K562 (cell line): ENCODE measurements around the gene WASF3. TPM values are rescaled to one million over a fixed set of nuclear protein-coding genes. Genes with fewer than 3 reads are reported as not detected.

Source experiments
- ATAC-seq: fragments of 200-7000 bp; cut with Tn5 transposase; 3 replicates; pipeline ENCODE4 v1.9.1; 2020; ENCODE audit warnings: moderate library complexity
- BruUV-seq: library from RNA; stranded (reverse); fragments of 400-500 nt; replicated peaks from 2 replicates; lab custom pipeline; 2021; lab: Mats Ljungman, UMichigan
- CTCF ChIA-PET: fragments of 300-600 bp; formaldehyde crosslinking; extraction: SDS; loops from one replicate; lab custom pipeline; 2021; ENCODE audit warnings: low intra/inter-chr PET ratio; lab: Yijun Ruan, JAX
- POLR2A ChIA-PET: fragments of 300-600, 350-650 bp; sonication (Branson Sonifier 250); formaldehyde crosslinking; extraction: SDS; loops from one replicate; lab custom pipeline; 2021; ENCODE audit warnings: antibody characterized with exemption, inconsistent platforms; lab: Yijun Ruan, JAX
- DNase-seq, 4 experiments: peaks; one replicate each; pipeline versions ENCODE4 v3.0.0 to v3.0.0-alpha.2; 2011 to 2018; ENCODE audit warnings: low spot score in 3 of 4, mixed read lengths in 3 of 4; ENCODE audit errors: extremely low read depth in 1 of 4
- FAIRE-seq: peaks from 2 replicates; lab custom pipeline; 2011; peaks lifted over from hg19 to GRCh38; lab: Jason Lieb, UNC
- H2AFZ ChIP-seq: 2 replicates; pipeline ENCODE4 v1.6.0; 2011; ENCODE audit warnings: low read depth, low read length, control low read depth, inconsistent platforms
- H3K27ac ChIP-seq: fragments of 200-600 bp; 3 replicates; pipeline ENCODE4 v1.8.0; 2011; ENCODE audit warnings: low read depth, mild to moderate bottlenecking, control low read depth, inconsistent platforms, low read length, moderate library complexity, mixed read lengths; ENCODE audit errors: extremely low read depth
- H3K27me3 ChIP-seq, 2 experiments: fragments of 300-600 bp in 1 of 2; 2 replicates in 1 of 2; 3 replicates in 1 of 2; pipeline versions ENCODE4 v1.6.0 to v1.8.0; 2011; ENCODE audit warnings: inconsistent platforms in 2 of 2, low read length in 2 of 2, mild to moderate bottlenecking in 1 of 2, mixed read lengths in 1 of 2, moderate library complexity in 1 of 2; ENCODE audit not compliant: control insufficient read depth in 2 of 2, insufficient read depth in 2 of 2
- H3K36me3 ChIP-seq: fragments of 300-600 bp; 3 replicates; pipeline ENCODE4 v1.8.0; 2011; ENCODE audit warnings: mild to moderate bottlenecking, low read length, inconsistent platforms; ENCODE audit not compliant: control insufficient read depth, insufficient read depth
- H3K4me1 ChIP-seq, 2 experiments: fragments of 200-600 bp in 1 of 2; replicated peaks in 1 of 2; 2 replicates in 1 of 2; 3 replicates in 1 of 2; pipeline versions ENCODE4 v1.5.1 to v1.8.0; 2011; ENCODE audit warnings: inconsistent platforms in 2 of 2, low read length in 2 of 2, mild to moderate bottlenecking in 1 of 2, mixed read lengths in 1 of 2, moderate library complexity in 1 of 2; ENCODE audit not compliant: control insufficient read depth in 2 of 2, insufficient read depth in 2 of 2
- H3K4me2 ChIP-seq: 2 replicates; pipeline ENCODE4 v1.6.1; 2011; ENCODE audit warnings: low read length, control low read depth, inconsistent platforms, mixed read lengths; ENCODE audit not compliant: insufficient read depth
- H3K4me3 ChIP-seq: fragments of 200-600 bp; sonication (generic), shearing (Covaris generic); 2 replicates; pipeline ENCODE4 v1.5.1; 2016; ENCODE audit warnings: control low read depth, inconsistent platforms
- H3K79me2 ChIP-seq: fragments of 200-600 bp; 3 replicates; pipeline ENCODE4 v1.8.0; 2011; ENCODE audit warnings: low read length, inconsistent platforms; ENCODE audit not compliant: control insufficient read depth, insufficient read depth
- H3K9ac ChIP-seq, 2 experiments: 2 replicates each; pipeline versions ENCODE4 v1.6.0 to v1.6.1; 2011; ENCODE audit warnings: low read depth in 2 of 2, low read length in 2 of 2, control low read depth in 1 of 2, inconsistent platforms in 1 of 2, mild to moderate bottlenecking in 1 of 2, mixed read lengths in 1 of 2; ENCODE audit not compliant: insufficient read depth in 1 of 2
- H3K9me1 ChIP-seq: one replicate; pipeline ENCODE4 v1.6.0; 2011; ENCODE audit warnings: inconsistent platforms, mild to moderate bottlenecking, low read length, moderate library complexity; ENCODE audit not compliant: control insufficient read depth, insufficient read depth
- H3K9me3 ChIP-seq: replicated peaks from 2 replicates; pipeline ENCODE4 v1.5.1; 2011; ENCODE audit warnings: low read depth, low read length, inconsistent platforms; ENCODE audit not compliant: control insufficient read depth, insufficient read depth
- H4K20me1 ChIP-seq: replicated peaks from 2 replicates; pipeline ENCODE4 v1.6.1; 2011; ENCODE audit warnings: low read length, inconsistent platforms, mixed read lengths; ENCODE audit not compliant: control insufficient read depth, insufficient read depth
- CAMTA2 ChIP-seq: fragments of 250-450 bp; sonication (Bioruptor Pico); conservative IDR thresholded peaks from 2 replicates; pipeline ENCODE4 v1.5.1; 2022
- CBFB ChIP-seq: sonication (generic); formaldehyde crosslinking; IDR thresholded peaks from 2 replicates; pipeline ENCODE4 v1.4.0; 2020; ENCODE audit warnings: mild to moderate bottlenecking, missing genetic modification reagents
- HDAC2 ChIP-seq: fragments of 450-650 bp; IDR thresholded peaks from 2 replicates; pipeline ENCODE4 v1.6.1; 2016; ENCODE audit warnings: mild to moderate bottlenecking
- HEY1 ChIP-seq: fragments of 250-450 bp; sonication (Bioruptor Pico); IDR thresholded peaks from 2 replicates; pipeline ENCODE4 v1.5.0; 2020; ENCODE audit warnings: mild to moderate bottlenecking, moderate library complexity, borderline replicate concordance
- NFE2L1 ChIP-seq: fragments of 450-650 bp; IDR thresholded peaks from 2 replicates; pipeline ENCODE4 v1.6.1; 2016; ENCODE audit warnings: missing genetic modification characterization, low read depth, mild to moderate bottlenecking, missing compliant biosample characterization, moderate library complexity, borderline replicate concordance
- NR2C2 ChIP-seq, 2 experiments: fragments of 200-800 bp in 1 of 2; sonication (Bioruptor generic) in 1 of 2; sonication (generic) in 1 of 2; formaldehyde crosslinking in 1 of 2; IDR thresholded peaks; 2 replicates each; pipeline versions ENCODE4 v1.6.1 to v1.8.0; 2016 to 2022; ENCODE audit warnings: mild to moderate bottlenecking in 1 of 2, missing compliant biosample characterization in 1 of 2, missing genetic modification characterization in 1 of 2, missing genetic modification reagents in 1 of 2
- PYGO2 ChIP-seq: fragments of 450-650 bp; IDR thresholded peaks from 2 replicates; pipeline ENCODE4 v1.6.1; 2016; ENCODE audit warnings: mild to moderate bottlenecking, missing genetic modification characterization, moderate library complexity, missing compliant biosample characterization
- SMAD4 ChIP-seq: fragments of 250-450 bp; sonication (Bioruptor Pico); conservative IDR thresholded peaks from 2 replicates; pipeline ENCODE4 v1.8.0; 2021; ENCODE audit warnings: inconsistent platforms, mild to moderate bottlenecking, moderate library complexity
- TGIF2 ChIP-seq: sonication (generic); formaldehyde crosslinking; IDR thresholded peaks from 2 replicates; pipeline ENCODE4 v1.8.1; 2022; ENCODE audit warnings: mild to moderate bottlenecking, missing genetic modification reagents, moderate library complexity
- U2AF1 ChIP-seq: fragments of 200-400 bp; formaldehyde crosslinking; optimal IDR thresholded peaks from 2 replicates; pipeline ENCODE3; 2017; ENCODE audit warnings: mild to moderate bottlenecking, low read depth, low read length, moderate library complexity
- ZBTB43 ChIP-seq: sonication (generic); formaldehyde crosslinking; IDR thresholded peaks from 2 replicates; pipeline ENCODE4 v1.8.0; 2023; ENCODE audit warnings: mild to moderate bottlenecking, missing genetic modification reagents
- ZFP36 ChIP-seq: fragments of 150-350 bp; IDR thresholded peaks from 2 replicates; pipeline ENCODE4 v1.6.1; 2018; ENCODE audit warnings: low read length, low read depth; ENCODE audit not compliant: partially characterized antibody
- ZNF75A ChIP-seq: fragments of 450-650 bp; formaldehyde crosslinking; IDR thresholded peaks from 2 replicates; pipeline ENCODE4 v1.4.0; 2020; ENCODE audit warnings: mild to moderate bottlenecking
- WGBS: fragments of 100-300 bp; shearing (Covaris generic); methylation state at CpG from one replicate; pipeline ENCODE4 v1.1.6; 2016; ENCODE audit warnings: low coverage, mixed read lengths; ENCODE audit not compliant: insufficient coverage; ENCODE audit errors: missing lambda C conversion rate; 5-methylcytosine and 5-hydroxymethylcytosine counted together
- in situ Hi-C: fragments of 300-500 bp; cut with MboI; formaldehyde crosslinking; loops from 4 replicates; pipeline ENCODE4 v1.15.0; 2018; ENCODE audit warnings: inconsistent platforms, mixed read lengths
- intact Hi-C: fragments of 100-400 bp; cut with micrococcal nuclease; formaldehyde crosslinking; loops from 2 replicates; pipeline ENCODE4 v1.14.2; 2022
- polyA plus RNA-seq, 8 experiments: library from polyadenylated mRNA; depleted of rRNA in 4 of 8; stranded (reverse) in 5 of 8; unstranded in 3 of 8; fragments of >200 nt; fragmentation: Nextera tagmentation in 2 of 8; fragmentation: Illumina TruSeq in 1 of 8; extraction: Ambion mirVana in 2 of 8; extraction: Trizol in 1 of 8; gene quantifications; 2 replicates each; pipeline versions ENCODE4 v1.2.1 to v1.2.3, GENCODE V29; 2011 to 2014; ENCODE audit warnings: inconsistent platforms in 1 of 8, missing spikeins in 1 of 8
- total RNA-seq, 7 experiments: library from RNA; depleted of rRNA in 6 of 7; stranded (reverse); fragments of >200 nt in 6 of 7; fragmentation: Illumina TruSeq in 2 of 7; extraction: Trizol in 2 of 7; gene quantifications; 2 replicates each; pipeline versions ENCODE4 v1.2.1 to v1.2.3, GENCODE V29; 2011 to 2021; ENCODE audit warnings: low replicate concordance in 1 of 7
- TF ChIP-seq, protein P1 (sequence below): fragments of 250-450 bp; sonication (Bioruptor Pico); IDR thresholded peaks from 2 replicates; pipeline ENCODE4 v1.4.0; 2020; ENCODE audit warnings: mild to moderate bottlenecking, moderate library complexity
- TF ChIP-seq, protein P2 (sequence below), 2 experiments: fragments of 200-800 bp in 1 of 2; sonication (Bioruptor generic) in 1 of 2; sonication (generic) in 1 of 2; formaldehyde crosslinking in 1 of 2; IDR thresholded peaks in 1 of 2; conservative IDR thresholded peaks in 1 of 2; 2 replicates each; pipeline versions ENCODE4 v1.5.0 to v1.6.1; 2016 to 2020; ENCODE audit warnings: missing compliant biosample characterization in 1 of 2, missing genetic modification characterization in 1 of 2, missing genetic modification reagents in 1 of 2
- TF ChIP-seq, protein P3 (sequence below): sonication (generic); formaldehyde crosslinking; IDR thresholded peaks from 2 replicates; pipeline ENCODE4 v1.8.1; 2022; ENCODE audit warnings: missing genetic modification reagents

The WASF3 gene
- total and polyA plus RNA-seq, 9 of the 15 experiments (the other 6 are each of a cell fraction or from before 2014, with no cell fraction given), result 0.04 to 0.43 (median 0.11) TPM

- TF ChIP-seq TGIF2 (CRISPR knock-in tag), result no peak
- no peak for TF ChIP-seq NR2C2 (CRISPR knock-in tag; IDR thresholded peaks at IDR 0.05)
- TF ChIP-seq NR2C2 (tag; IDR thresholded peaks at IDR 0.05), result no peak
- no peak for TF ChIP-seq PYGO2 (tag)
- TF ChIP-seq U2AF1, result no peak
- no peak for TF ChIP-seq SMAD4 (CRISPR knock-in tag)
- TF ChIP-seq, protein P1, sequence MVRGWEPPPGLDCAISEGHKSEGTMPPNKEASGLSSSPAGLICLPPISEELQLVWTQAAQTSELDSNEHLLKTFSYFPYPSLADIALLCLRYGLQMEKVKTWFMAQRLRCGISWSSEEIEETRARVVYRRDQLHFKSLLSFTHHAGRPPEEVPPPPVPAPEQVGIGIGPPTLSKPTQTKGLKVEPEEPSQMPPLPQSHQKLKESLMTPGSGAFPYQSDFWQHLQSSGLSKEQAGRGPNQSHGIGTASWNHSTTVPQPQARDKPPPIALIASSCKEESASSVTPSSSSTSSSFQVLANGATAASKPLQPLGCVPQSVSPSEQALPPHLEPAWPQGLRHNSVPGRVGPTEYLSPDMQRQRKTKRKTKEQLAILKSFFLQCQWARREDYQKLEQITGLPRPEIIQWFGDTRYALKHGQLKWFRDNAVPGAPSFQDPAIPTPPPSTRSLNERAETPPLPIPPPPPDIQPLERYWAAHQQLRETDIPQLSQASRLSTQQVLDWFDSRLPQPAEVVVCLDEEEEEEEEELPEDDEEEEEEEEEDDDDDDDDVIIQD, result no peak
- TF ChIP-seq NFE2L1, result no peak
- TF ChIP-seq CAMTA2 (CRISPR knock-in tag), result no peak
- TF ChIP-seq, all 486 proteins: peak for 0
Observed at GRCh38 chr13:26688286-26688685, 130.8 kb downstream of the WASF3 start (continued).

- Histone ChIP-seq H2AFZ (no peak overlapping the region), H3K9ac (no peak overlapping the region), H3K4me3 (no peak overlapping the region), H3K79me2 (no peaks in the 10 kb centered on the region), H4K20me1 (no peaks in the 10 kb centered on the region), H3K4me1 (no peaks in the 10 kb centered on the region), H3K9me1 (no peaks in the 10 kb centered on the region), H3K4me2 (no peak overlapping the region), H3K9me3 (no peaks in the 10 kb centered on the region), H3K27me3 (peaks cover 0 to 5% of the 10 kb centered on the region in 2 experiments; a peak in 1 of 5 replicates), H3K36me3 (no peaks in the 10 kb centered on the region), H3K27ac (no peak overlapping the region)
- intact Hi-C loops, result no loop called here
- WGBS, result 3% methylated on average over 4 of the region's 4 CpGs
- POLR2A ChIA-PET, result no interaction called here
- no peak for ATAC-seq
- in situ Hi-C loops, result no loop called here
- CTCF ChIA-PET, result no interaction called here
- FAIRE-seq, result no peak
- no peak for DNase-seq
- no TSS peak for BruUV-seq
- TF ChIP-seq HEY1 (CRISPR knock-in tag) (no peak), HDAC2 (no peak), ZNF75A (CRISPR knock-in tag) (no peak), ZBTB43 (CRISPR knock-in tag) (no peak), ZFP36 (no peak), CBFB (CRISPR knock-in tag) (no peak)
- TF ChIP-seq, protein P2, sequence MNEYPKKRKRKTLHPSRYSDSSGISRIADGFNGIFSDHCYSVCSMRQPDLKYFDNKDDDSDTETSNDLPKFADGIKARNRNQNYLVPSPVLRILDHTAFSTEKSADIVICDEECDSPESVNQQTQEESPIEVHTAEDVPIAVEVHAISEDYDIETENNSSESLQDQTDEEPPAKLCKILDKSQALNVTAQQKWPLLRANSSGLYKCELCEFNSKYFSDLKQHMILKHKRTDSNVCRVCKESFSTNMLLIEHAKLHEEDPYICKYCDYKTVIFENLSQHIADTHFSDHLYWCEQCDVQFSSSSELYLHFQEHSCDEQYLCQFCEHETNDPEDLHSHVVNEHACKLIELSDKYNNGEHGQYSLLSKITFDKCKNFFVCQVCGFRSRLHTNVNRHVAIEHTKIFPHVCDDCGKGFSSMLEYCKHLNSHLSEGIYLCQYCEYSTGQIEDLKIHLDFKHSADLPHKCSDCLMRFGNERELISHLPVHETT (CRISPR knock-in tag; conservative IDR thresholded peaks at IDR 0.05 in 1 of 2, IDR thresholded peaks at IDR 0.05 in 1 of 2), result no peak
- TF ChIP-seq, protein P3, sequence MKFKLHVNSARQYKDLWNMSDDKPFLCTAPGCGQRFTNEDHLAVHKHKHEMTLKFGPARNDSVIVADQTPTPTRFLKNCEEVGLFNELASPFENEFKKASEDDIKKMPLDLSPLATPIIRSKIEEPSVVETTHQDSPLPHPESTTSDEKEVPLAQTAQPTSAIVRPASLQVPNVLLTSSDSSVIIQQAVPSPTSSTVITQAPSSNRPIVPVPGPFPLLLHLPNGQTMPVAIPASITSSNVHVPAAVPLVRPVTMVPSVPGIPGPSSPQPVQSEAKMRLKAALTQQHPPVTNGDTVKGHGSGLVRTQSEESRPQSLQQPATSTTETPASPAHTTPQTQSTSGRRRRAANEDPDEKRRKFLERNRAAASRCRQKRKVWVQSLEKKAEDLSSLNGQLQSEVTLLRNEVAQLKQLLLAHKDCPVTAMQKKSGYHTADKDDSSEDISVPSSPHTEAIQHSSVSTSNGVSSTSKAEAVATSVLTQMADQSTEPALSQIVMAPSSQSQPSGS (CRISPR knock-in tag), result no peak
Observed at GRCh38 chr13:26688980-26689379, 131.5 kb downstream of the WASF3 start.
